Measurements from ENCODE around the gene CDC7. TPM values are rescaled to one million over a fixed set of nuclear protein-coding genes. Genes with fewer than 3 reads are reported as not detected.
"Not testable (repeated sequence)": the region's sequence is repeated elsewhere in the genome, so short reads cannot be mapped to it uniquely, and the experiment has no call there.

CDC7 gene
- total RNA-seq, 3 donors from 2014 or later (not counting 1 experiment from before 2014, with no cell fraction given), result 7.2 to 11.4 (median 7.9) TPM

GRCh38 chr1:91519167-91519566 lies 18.5 kb downstream of the CDC7 start:
- H3K27ac ChIP-seq (ENCODE audit: low read length); DNase-seq; H3K4me3 Mint-ChIP-seq; intact Hi-C loops (cut with micrococcal nuclease); H3K4me3 ChIP-seq (ENCODE audit: low read length); H3K36me3 ChIP-seq (ENCODE audit: control insufficient read depth, insufficient read depth, low read length); H3K36me3 Mint-ChIP-seq; H3K9me3 Mint-ChIP-seq; H3K27me3 Mint-ChIP-seq (ENCODE audit: low read depth in 2 of 2); H3K27me3 ChIP-seq (ENCODE audit: control insufficient read depth, insufficient read depth, low read length); H3K9me3 ChIP-seq (ENCODE audit: control insufficient read depth, insufficient read depth, low read length): not testable (repeated sequence)
- WGBS (ENCODE audit: insufficient coverage), result 88% methylated on average over 1 of the region's 2 CpGs
- Mint-ChIP-seq H3K27ac (peak overlapping the region; percentile 46 to 56), H3K4me1 (peaks cover 62 to 66% of the 10 kb centered on the region in 2 donors)
- peaks cover 17% of the 10 kb centered on the region for H3K4me1 ChIP-seq (ENCODE audit: control insufficient read depth, insufficient read depth, low read length)
- ATAC-seq, result peak in 1 of 3 donors; percentile 25

- no peak overlapping the region for H3K27ac ChIP-seq (ENCODE audit: low read length)
- Mint-ChIP-seq H3K27me3 (ENCODE audit: low read depth in 2 of 2) (no peaks in the 10 kb centered on the region), H3K27ac (peak overlapping the region; percentile 59 to 79), H3K4me1 (peaks cover 55 to 68% of the 10 kb centered on the region in 2 donors), H3K36me3 (no peaks in the 10 kb centered on the region), H3K4me3 (no peak overlapping the region), H3K9me3 (no peaks in the 10 kb centered on the region)
- no peaks in the 10 kb centered on the region for H3K9me3 ChIP-seq (ENCODE audit: control insufficient read depth, insufficient read depth, low read length)
- DNase-seq, result no peak
- no peak for TF ChIP-seq CTCF (IDR thresholded peaks at IDR 0.05)
- H3K27me3 ChIP-seq (ENCODE audit: control insufficient read depth, insufficient read depth, low read length), result no peaks in the 10 kb centered on the region
- no peak overlapping the region for H3K4me3 ChIP-seq (ENCODE audit: low read length)
- 100% methylated on average over 1 of the region's 2 CpGs for WGBS (ENCODE audit: insufficient coverage)
- intact Hi-C loops (cut with micrococcal nuclease), result loop anchor here (5.0 kb wide), 1 partner anchor 36 kb away; no protein-coding TSS in a partner anchor
- H3K36me3 ChIP-seq (ENCODE audit: control insufficient read depth, insufficient read depth, low read length), result no peaks in the 10 kb centered on the region
- H3K4me1 ChIP-seq (ENCODE audit: control insufficient read depth, insufficient read depth, low read length), result peaks cover 17% of the 10 kb centered on the region
- ATAC-seq, result no peak
Measured at GRCh38 chr1:91520942-91521507, 20.4 kb downstream of the CDC7 start.

- peak overlapping the region; percentile 54 for H3K27ac ChIP-seq (ENCODE audit: low read length)
Measured at GRCh38 chr1:91523482-91523881, 22.8 kb downstream of the CDC7 start.

GRCh38 chr1:91526496-91526895 lies 25.8 kb downstream of the CDC7 start:
- Mint-ChIP-seq H3K4me1 (peaks cover 59 to 62% of the 10 kb centered on the region in 2 donors), H3K27me3 (ENCODE audit: low read depth in 2 of 2) (no peaks in the 10 kb centered on the region), H3K27ac (peak overlapping the region; percentile 35 to 72), H3K4me3 (no peak overlapping the region), H3K36me3 (no peaks in the 10 kb centered on the region), H3K9me3 (no peaks in the 10 kb centered on the region)
- H3K27ac ChIP-seq (ENCODE audit: low read length), result no peak overlapping the region
- intact Hi-C loops (cut with micrococcal nuclease), result no loop called here
- H3K4me3 ChIP-seq (ENCODE audit: low read length), result no peak overlapping the region
- DNase-seq (no peak), ATAC-seq (peak in 1 of 3 donors; percentile 16)
- no peak for TF ChIP-seq CTCF (IDR thresholded peaks at IDR 0.05)
- no peaks in the 10 kb centered on the region for H3K36me3 ChIP-seq (ENCODE audit: control insufficient read depth, insufficient read depth, low read length)
- H3K27me3 ChIP-seq (ENCODE audit: control insufficient read depth, insufficient read depth, low read length), result no peaks in the 10 kb centered on the region
- peaks cover 19% of the 10 kb centered on the region for H3K4me1 ChIP-seq (ENCODE audit: control insufficient read depth, insufficient read depth, low read length)
- no peaks in the 10 kb centered on the region for H3K9me3 ChIP-seq (ENCODE audit: control insufficient read depth, insufficient read depth, low read length)
- WGBS (ENCODE audit: insufficient coverage), result 78% methylated on average over 5 of the region's 5 CpGs

More at GRCh38 chr1:91523482-91523881, 22.8 kb downstream of the CDC7 start:
- H3K36me3 ChIP-seq (ENCODE audit: control insufficient read depth, insufficient read depth, low read length), result no peaks in the 10 kb centered on the region
- 73% methylated on average over 1 of the region's 1 CpG for WGBS (ENCODE audit: insufficient coverage)
- Mint-ChIP-seq H3K27me3 (ENCODE audit: low read depth in 2 of 2) (no peaks in the 10 kb centered on the region), H3K9me3 (no peaks in the 10 kb centered on the region), H3K36me3 (no peaks in the 10 kb centered on the region), H3K4me1 (peaks cover 55 to 65% of the 10 kb centered on the region in 2 donors), H3K4me3 (peak overlapping the region; percentile 51), H3K27ac (peak overlapping the region; percentile 79 to 88)
- no peak for TF ChIP-seq CTCF (IDR thresholded peaks at IDR 0.05)
- no peaks in the 10 kb centered on the region for H3K9me3 ChIP-seq (ENCODE audit: control insufficient read depth, insufficient read depth, low read length)
- peak in 1 of 2 donors; percentile 17 for DNase-seq
- peak; percentile 79 to 84 (median 84) for ATAC-seq
- no peak overlapping the region for H3K4me3 ChIP-seq (ENCODE audit: low read length)
- intact Hi-C loops (cut with micrococcal nuclease), result loop anchor here (2.0 to 5.0 kb wide), 2 partner anchors 17 to 34 kb away; no protein-coding TSS in a partner anchor
- H3K4me1 ChIP-seq (ENCODE audit: control insufficient read depth, insufficient read depth, low read length), result peaks cover 17% of the 10 kb centered on the region
- no peaks in the 10 kb centered on the region for H3K27me3 ChIP-seq (ENCODE audit: control insufficient read depth, insufficient read depth, low read length)

Data from natural killer cell (primary cell).